Upper lobe of right lung (tissue), 1 donor: ENCODE results near the gene ZRANB2. TPM values are rescaled to one million over a fixed set of nuclear protein-coding genes. Genes with fewer than 3 reads are reported as not detected.

ENCODE experiments used
- ATAC-seq: fragments of 200-7000 bp; cut with Tn5 transposase; one replicate; pipeline ENCODE4 v1.9.1; 2020; ENCODE audit warnings: mild to moderate bottlenecking, moderate library complexity
- DNase-seq: peaks from one replicate; pipeline ENCODE4 v3.0.0-alpha.2; 2020
- H3K27ac ChIP-seq: fragments of 200-600 bp; one replicate; pipeline ENCODE4 v1.8.0; 2022
- H3K27me3 ChIP-seq: fragments of 200-600 bp; one replicate; pipeline ENCODE4 v1.8.0; 2022; ENCODE audit warnings: mild to moderate bottlenecking
- H3K36me3 ChIP-seq: fragments of 200-600 bp; one replicate; pipeline ENCODE4 v1.8.0; 2022
- H3K4me1 ChIP-seq: fragments of 200-600 bp; one replicate; pipeline ENCODE4 v1.8.0; 2022
- H3K4me3 ChIP-seq: fragments of 200-600 bp; one replicate; pipeline ENCODE4 v1.8.0; 2022; ENCODE audit warnings: mild to moderate bottlenecking
- H3K9me3 ChIP-seq: fragments of 200-600 bp; one replicate; pipeline ENCODE4 v1.8.0; 2022
- CTCF ChIP-seq: fragments of 200-600 bp; IDR thresholded peaks from one replicate; pipeline ENCODE4 v1.8.0; 2022; ENCODE audit warnings: antibody characterized with exemption
- intact Hi-C: fragments of 100-400 bp; cut with DNase I; formaldehyde crosslinking; loops from one replicate; pipeline ENCODE4 v1.11.0; 2022
- total RNA-seq: library from RNA; stranded (reverse); fragmentation: NEBNext Ultra II Directional; extraction: Animal tissue kit (Norgen Biotek cat#: 25700); gene quantifications from one replicate; pipeline ENCODE4 v1.2.1, GENCODE V29; 2021
- donor health status: DM: no; HTN: yes; CAD: no; lungs with severe emphysema.

Gene ZRANB2
- total RNA-seq, 1 donor from 2014 or later, result 85.0 TPM

- Histone ChIP-seq H3K36me3 (peaks cover 3% of the 10 kb centered on the region), H3K9me3 (no peaks in the 10 kb centered on the region), H3K4me1 (peaks cover 20% of the 10 kb centered on the region), H3K27me3 (no peaks in the 10 kb centered on the region), H3K27ac (no peak overlapping the region), H3K4me3 (no peak overlapping the region)
- intact Hi-C loops, result no loop called here
- TF ChIP-seq CTCF, result no peak
- DNase-seq (no peak), ATAC-seq (no peak)
Measured at GRCh38 chr1:71083271-71083670, 2.4 kb upstream of the ZRANB2 start.

- H3K4me1 ChIP-seq, result peaks cover 23% of the 10 kb centered on the region
- no peaks in the 10 kb centered on the region for H3K9me3 ChIP-seq
- DNase-seq (peak; percentile 65), ATAC-seq (no peak)
- H3K4me3 ChIP-seq, result peak overlapping the region; percentile 84
- H3K27ac ChIP-seq, result peak overlapping the region; percentile 88
- intact Hi-C loops, result no loop called here
- H3K27me3 ChIP-seq, result no peaks in the 10 kb centered on the region
- no peak for TF ChIP-seq CTCF
- H3K36me3 ChIP-seq, result peaks cover 18% of the 10 kb centered on the region
Measured at GRCh38 chr1:71081697-71082080, 854 bp upstream of the ZRANB2 start.

- Histone ChIP-seq H3K36me3 (peaks cover 32% of the 10 kb centered on the region), H3K4me1 (peaks cover 23% of the 10 kb centered on the region), H3K27me3 (no peaks in the 10 kb centered on the region), H3K27ac (peak overlapping the region; percentile 88), H3K4me3 (peak overlapping the region; percentile 84), H3K9me3 (no peaks in the 10 kb centered on the region)
- ATAC-seq, result peak; percentile 57
- DNase-seq, result peak; percentile 57
- intact Hi-C loops, result no loop called here
- no peak for TF ChIP-seq CTCF
Measured at GRCh38 chr1:71080230-71080738, 551 bp downstream of the ZRANB2 start.

GRCh38 chr1:71074681-71075080 lies 6.2 kb downstream of the ZRANB2 start:
- ATAC-seq (no peak), DNase-seq (no peak)
- Histone ChIP-seq H3K4me3 (no peak overlapping the region), H3K9me3 (no peaks in the 10 kb centered on the region), H3K27ac (no peak overlapping the region), H3K27me3 (no peaks in the 10 kb centered on the region), H3K36me3 (peaks cover 88% of the 10 kb centered on the region), H3K4me1 (peaks cover 16% of the 10 kb centered on the region)
- intact Hi-C loops, result loop anchor here (10.0 kb wide), 1 partner anchor 840 kb away; no protein-coding TSS in a partner anchor
- TF ChIP-seq CTCF, result no peak

GRCh38 chr1:71072273-71072672 lies 8.6 kb downstream of the ZRANB2 start:
- TF ChIP-seq CTCF, result no peak
- ATAC-seq (no peak), DNase-seq (no peak)
- H3K27ac ChIP-seq, result no peak overlapping the region
- no peak overlapping the region for H3K4me3 ChIP-seq
- H3K36me3 ChIP-seq, result peaks cover 100% of the 10 kb centered on the region
- no peaks in the 10 kb centered on the region for H3K4me1 ChIP-seq
- H3K9me3 ChIP-seq, result no peaks in the 10 kb centered on the region
- H3K27me3 ChIP-seq, result no peaks in the 10 kb centered on the region
- intact Hi-C loops, result loop anchor here (10.0 kb wide), 1 partner anchor 837 kb away; no protein-coding TSS in a partner anchor

GRCh38 chr1:71071720-71072119 lies 9.1 kb downstream of the ZRANB2 start:
- Histone ChIP-seq H3K27ac (no peak overlapping the region), H3K9me3 (no peaks in the 10 kb centered on the region), H3K36me3 (peaks cover 100% of the 10 kb centered on the region), H3K4me1 (no peaks in the 10 kb centered on the region), H3K27me3 (no peaks in the 10 kb centered on the region), H3K4me3 (no peak overlapping the region)
- intact Hi-C loops, result loop anchor here (10.0 kb wide), 1 partner anchor 837 kb away; no protein-coding TSS in a partner anchor
- ATAC-seq (no peak), DNase-seq (no peak)
- TF ChIP-seq CTCF, result no peak
